ENCODE measurements around the gene TRIM56.
A peak's percentile ranks its signal among the peaks of the same experiment; 100 is the strongest.
"Not testable (repeated sequence)": the region's sequence is repeated elsewhere in the genome, so short reads cannot be mapped to it uniquely, and the experiment has no call there.

TRIM56 gene

GRCh38 chr7:101085162-101085964, at the start of gene TRIM56:
TSS of gene TRIM56 (plus strand) at chr7:101085481. CDS start at chr7:101087313, 1,832 bp downstream.
- peak; percentile 94 for DNase-seq (ENCODE audit: low spot score)

GRCh38 chr7:101035941-101036340, 49.3 kb upstream of the TRIM56 start:
- no peak for DNase-seq (ENCODE audit: low spot score)

DNA sequence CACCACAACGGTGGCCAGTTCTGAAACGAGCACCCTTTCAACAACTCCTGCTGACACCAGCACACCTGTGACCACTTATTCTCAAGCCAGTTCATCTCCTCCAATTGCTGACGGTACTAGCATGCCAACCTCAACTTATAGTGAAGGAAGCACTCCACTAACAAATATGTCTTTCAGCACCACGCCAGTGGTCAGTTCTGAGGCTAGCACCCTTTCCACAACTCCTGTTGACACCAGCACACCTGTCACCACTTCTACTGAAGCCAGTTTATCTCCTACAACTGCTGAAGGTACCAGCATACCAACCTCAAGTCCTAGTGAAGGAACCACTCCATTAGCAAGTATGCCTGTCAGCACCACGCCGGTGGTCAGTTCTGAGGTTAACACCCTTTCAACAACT, 44.0 kb upstream of the TRIM56 start:
- DNase-seq (ENCODE audit: low spot score), result not testable (repeated sequence)

- DNase-seq (ENCODE audit: low spot score), result peak; percentile 73
These were observed 26.9 kb upstream of the TRIM56 start for GRCh38 chr7:101058355-101058754.

DNA sequence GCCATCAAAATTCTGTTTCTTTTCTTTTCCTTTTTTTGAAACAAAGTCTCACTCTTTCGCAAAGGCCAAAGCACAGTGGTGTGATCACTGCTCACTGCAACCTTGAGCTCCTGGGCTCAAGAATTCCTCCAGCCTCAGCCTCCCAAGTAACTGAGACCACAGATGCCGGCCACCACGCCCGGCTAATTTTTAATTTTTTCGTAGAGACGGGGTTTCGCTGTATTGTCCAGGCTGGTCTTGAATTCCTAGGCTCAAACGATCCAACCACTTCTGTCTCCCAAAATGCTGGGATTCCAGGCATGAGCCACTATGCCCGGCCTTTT, 25.7 kb upstream of the TRIM56 start:
- DNase-seq (ENCODE audit: low spot score), result no peak

DNA sequence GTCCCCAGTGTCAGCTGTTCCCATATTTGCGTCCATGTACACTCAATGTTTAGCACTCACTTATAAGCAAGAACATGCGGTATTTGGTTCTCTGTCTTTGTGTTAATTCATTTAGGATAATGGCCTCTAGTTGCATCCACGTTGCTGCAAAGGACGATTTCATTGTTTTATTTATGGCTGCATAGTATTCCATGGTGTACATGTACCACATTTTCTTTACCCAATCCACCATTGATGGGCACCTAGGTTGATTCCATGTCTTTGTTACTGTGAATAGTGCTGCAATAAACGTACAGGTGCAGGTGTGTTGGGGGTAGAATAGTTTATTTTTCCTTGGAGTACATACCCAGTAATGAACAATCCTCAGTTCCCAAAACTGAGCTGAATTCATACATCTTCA, 24.3 kb upstream of the TRIM56 start:
- DNase-seq (ENCODE audit: low spot score), result no peak

DNA sequence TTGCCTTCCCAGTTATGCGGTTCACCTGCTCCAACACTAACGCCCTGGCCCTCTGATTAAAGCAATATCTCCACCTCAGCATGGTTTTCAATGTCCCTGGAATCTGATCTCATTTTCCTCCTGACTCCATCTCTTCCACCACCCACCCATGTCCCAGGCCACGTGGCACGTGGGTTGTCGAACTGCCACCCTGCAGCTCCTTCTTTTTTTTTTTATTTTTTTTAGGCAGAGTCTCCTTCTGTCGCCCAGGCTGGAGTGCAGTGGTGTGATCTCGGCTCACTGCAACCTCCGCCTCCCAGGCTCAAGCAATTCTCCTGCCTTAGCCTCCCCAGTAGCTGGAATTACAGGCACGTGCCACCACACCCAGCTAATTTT, 21.1 kb upstream of the TRIM56 start:
- not testable (repeated sequence) for DNase-seq (ENCODE audit: low spot score)

GRCh38 chr7:101065162-101065561, 20.1 kb upstream of the TRIM56 start:
- not testable (repeated sequence) for DNase-seq (ENCODE audit: low spot score)

GRCh38 chr7:101066141-101066832, 19.0 kb upstream of the TRIM56 start:
- DNase-seq (ENCODE audit: low spot score), result no peak

- DNase-seq (ENCODE audit: low spot score), result no peak
These were observed 18.5 kb upstream of the TRIM56 start for GRCh38 chr7:101066833-101067177.

- DNase-seq (ENCODE audit: low spot score), result no peak
These were observed 16.9 kb upstream of the TRIM56 start for GRCh38 chr7:101068401-101068800.

GRCh38 chr7:101071362-101072104, 13.7 kb upstream of the TRIM56 start:
- DNase-seq (ENCODE audit: low spot score), result not testable (repeated sequence)

DNA sequence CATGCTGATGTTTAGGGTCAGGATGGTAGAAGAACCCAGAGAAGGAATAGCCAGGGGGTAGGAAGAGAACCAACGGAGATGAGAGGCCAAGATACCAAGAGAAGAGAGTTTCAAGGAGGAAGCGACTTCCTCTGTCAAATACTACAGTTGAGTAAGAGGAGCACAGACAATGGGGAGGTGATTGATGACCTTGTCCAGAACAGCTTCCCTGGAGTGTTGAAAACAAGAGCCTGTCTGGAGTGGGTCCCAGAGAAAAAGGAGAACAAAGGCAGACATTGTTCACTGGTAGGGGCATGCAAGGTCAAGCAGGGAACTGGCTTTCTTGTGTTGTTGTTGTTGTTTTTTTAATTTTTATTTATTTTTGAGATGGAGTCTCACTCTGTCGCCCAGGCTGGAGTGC, 9.6 kb upstream of the TRIM56 start:
- DNase-seq (ENCODE audit: low spot score), result no peak

DNA sequence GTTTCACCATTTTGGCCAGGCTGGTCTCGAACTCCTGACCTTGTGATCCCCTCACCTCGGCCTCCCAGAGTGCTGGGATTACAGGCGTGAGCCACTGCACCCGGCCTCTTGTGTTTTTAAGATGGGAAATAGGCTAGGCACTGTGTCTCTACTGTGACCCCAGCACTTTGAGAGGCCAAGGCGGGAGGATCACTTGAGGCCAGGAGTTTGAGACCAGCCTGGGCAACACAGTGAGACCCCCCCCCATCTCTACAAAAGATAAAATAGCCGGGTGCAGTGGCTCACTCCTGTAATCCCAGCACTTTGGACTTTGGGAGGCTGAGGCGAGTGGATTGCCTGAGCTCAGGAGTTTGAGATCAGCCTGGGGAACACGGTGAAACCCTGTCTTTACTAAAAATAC, 9.1 kb upstream of the TRIM56 start:
- DNase-seq (ENCODE audit: low spot score), result not testable (repeated sequence)

- DNase-seq (ENCODE audit: low spot score), result peak; percentile 91
These were observed 7.8 kb upstream of the TRIM56 start for GRCh38 chr7:101077303-101078086.

- DNase-seq (ENCODE audit: low spot score), result no peak
These were observed 3.8 kb upstream of the TRIM56 start for GRCh38 chr7:101081432-101081831.

DNA sequence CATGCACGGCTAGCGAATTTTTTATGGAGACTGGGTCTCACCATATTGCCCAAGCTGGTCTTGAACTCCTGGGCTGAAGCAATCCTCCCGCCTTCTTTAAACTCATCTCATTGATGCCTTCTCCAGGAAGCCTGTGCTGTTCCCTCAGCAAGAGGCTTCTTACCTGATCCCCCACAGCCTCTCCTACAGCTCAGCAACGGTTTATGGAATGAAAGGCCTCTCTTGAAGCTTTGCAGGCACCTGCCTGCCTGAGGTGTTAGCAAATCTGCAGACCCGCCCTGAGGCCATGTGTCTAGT, 468 bp upstream of the TRIM56 start:
- no peak for DNase-seq (ENCODE audit: low spot score)

- DNase-seq (ENCODE audit: low spot score), result no peak
These were observed 2.2 kb downstream of the TRIM56 start for GRCh38 chr7:101087334-101088068.

DNA sequence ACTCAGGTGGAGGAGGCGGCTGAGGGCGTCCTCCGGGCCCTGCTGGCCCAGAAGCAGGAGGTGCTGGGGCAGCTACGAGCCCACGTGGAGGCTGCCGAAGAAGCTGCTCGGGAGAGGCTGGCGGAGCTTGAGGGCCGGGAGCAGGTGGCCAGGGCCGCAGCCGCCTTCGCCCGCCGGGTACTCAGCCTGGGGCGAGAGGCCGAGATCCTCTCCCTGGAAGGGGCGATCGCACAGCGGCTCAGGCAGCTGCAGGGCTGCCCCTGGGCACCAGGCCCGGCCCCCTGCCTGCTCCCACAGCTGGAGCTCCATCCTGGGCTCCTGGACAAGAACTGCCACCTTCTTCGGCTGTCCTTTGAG, 2.8 kb downstream of the TRIM56 start:
- no peak for DNase-seq (ENCODE audit: low spot score)

DNA sequence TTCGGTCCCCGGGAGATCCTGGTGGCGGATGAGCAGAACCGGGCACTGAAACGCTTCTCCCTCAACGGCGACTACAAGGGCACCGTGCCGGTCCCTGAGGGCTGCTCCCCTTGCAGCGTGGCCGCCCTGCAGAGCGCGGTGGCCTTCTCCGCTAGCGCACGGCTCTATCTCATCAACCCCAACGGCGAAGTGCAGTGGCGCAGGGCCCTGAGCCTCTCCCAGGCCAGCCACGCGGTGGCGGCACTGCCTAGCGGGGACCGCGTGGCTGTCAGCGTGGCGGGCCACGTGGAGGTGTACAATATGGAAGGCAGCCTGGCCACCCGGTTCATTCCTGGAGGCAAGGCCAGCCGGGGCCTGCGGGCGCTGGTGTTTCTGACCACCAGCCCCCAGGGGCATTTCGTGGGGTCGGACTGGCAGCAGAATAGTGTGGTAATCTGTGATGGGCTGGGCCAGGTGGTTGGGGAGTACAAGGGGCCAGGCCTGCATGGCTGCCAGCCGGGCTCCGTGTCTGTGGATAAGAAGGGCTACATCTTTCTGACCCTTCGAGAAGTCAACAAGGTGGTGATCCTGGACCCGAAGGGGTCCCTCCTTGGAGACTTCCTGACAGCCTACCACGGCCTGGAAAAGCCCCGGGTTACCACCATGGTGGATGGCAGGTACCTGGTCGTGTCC, 3.7 kb downstream of the TRIM56 start:
- no peak for DNase-seq (ENCODE audit: low spot score)

DNA sequence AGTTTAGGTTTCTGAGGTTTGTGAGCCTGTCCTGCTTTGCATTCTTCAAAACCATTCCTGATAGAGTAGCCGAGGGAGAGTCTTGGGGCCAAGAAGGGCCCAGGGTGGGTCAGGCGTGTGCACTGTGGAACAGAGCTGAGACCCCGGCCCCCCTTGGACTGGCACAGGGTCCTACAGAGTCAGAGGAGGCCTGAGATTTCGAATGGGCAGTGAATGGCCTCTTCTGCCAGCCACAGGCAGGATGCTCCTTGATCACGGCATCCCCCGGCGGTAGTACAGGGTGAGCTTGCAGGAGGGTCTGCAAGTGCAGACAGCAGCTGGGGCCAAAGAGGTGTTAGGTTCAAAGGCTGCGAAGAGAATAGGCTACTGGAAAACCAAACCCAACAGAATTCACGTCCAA, 4.6 kb downstream of the TRIM56 start:
- DNase-seq (ENCODE audit: low spot score), result no peak

Measured in AG20443 (cell line).